GM23338 (cell line): ENCODE results near the gene KLF7. TPM values are rescaled to one million over a fixed set of nuclear protein-coding genes. Genes with fewer than 3 reads are reported as not detected.

Source experiments
- NANOG ChIP-seq: IDR thresholded peaks from 2 replicates; pipeline ENCODE4 v1.6.1; 2016; ENCODE audit warnings: antibody characterized with exemption, borderline replicate concordance
- REST ChIP-seq: IDR thresholded peaks from one replicate; pipeline ENCODE4 v1.6.1; 2018; ENCODE audit warnings: antibody characterized with exemption; ENCODE audit not compliant: unreplicated experiment
- STAT1 ChIP-seq: IDR thresholded peaks from one replicate; pipeline ENCODE4 v1.6.1; 2016; ENCODE audit warnings: antibody characterized with exemption; ENCODE audit not compliant: unreplicated experiment
- ZNF114 ChIP-seq: fragments of 250-450 bp; sonication (Bioruptor Pico); IDR thresholded peaks from 2 replicates; pipeline ENCODE4 v1.5.0; 2020; ENCODE audit warnings: mild to moderate bottlenecking, moderate library complexity
- ZNF462 ChIP-seq: fragments of 250-450 bp; sonication (Bioruptor Pico); IDR thresholded peaks from 2 replicates; pipeline ENCODE4 v1.5.0; 2020; ENCODE audit warnings: mild to moderate bottlenecking, moderate library complexity
- polyA plus RNA-seq: library from polyadenylated mRNA; unstranded; fragments of >200 nt; fragmentation: Nextera tagmentation; extraction: Ambion mirVana; gene quantifications from 2 replicates; pipeline ENCODE4 v1.2.1, GENCODE V29; 2016
- total RNA-seq: library from RNA; depleted of rRNA; stranded (reverse); fragments of >200 nt; shearing (Covaris generic); gene quantifications from 2 replicates; pipeline ENCODE4 v1.2.3, GENCODE V29; 2014

KLF7 gene
- total and polyA plus RNA-seq, 2 experiments from 2014 or later = 5.7 to 15.4 TPM

GRCh38 chr2:207123776-207124391 lies 41.9 kb downstream of the KLF7 start (continued):
- no peak for TF ChIP-seq REST
- TF ChIP-seq STAT1 = no peak
- TF ChIP-seq ZNF462 (CRISPR knock-in tag) = no peak
- no peak for TF ChIP-seq ZNF114 (CRISPR knock-in tag)
- no peak for TF ChIP-seq NANOG
